K562 (cell line): ENCODE data around the gene CYTH4. TPM values are rescaled to one million over a fixed set of nuclear protein-coding genes. Genes with fewer than 3 reads are reported as not detected.
A peak's percentile ranks its signal among the peaks of the same experiment; 100 is the strongest.

Experiments used
- CC2D1A ChIP-seq: fragments of 450-650 bp; IDR thresholded peaks from 2 replicates; pipeline ENCODE4 v1.6.1; 2017; ENCODE audit warnings: mild to moderate bottlenecking
- GMEB1 ChIP-seq: fragments of 250-450 bp; sonication (Bioruptor Pico); IDR thresholded peaks from 2 replicates; pipeline ENCODE4 v1.4.0; 2020; ENCODE audit warnings: mild to moderate bottlenecking
- HIVEP1 ChIP-seq: fragments of 250-450 bp; sonication (Bioruptor Pico); IDR thresholded peaks from 2 replicates; pipeline ENCODE4 v1.4.0; 2020; ENCODE audit warnings: mild to moderate bottlenecking
- KHSRP ChIP-seq: fragments of 450-650 bp; IDR thresholded peaks from 2 replicates; pipeline ENCODE4 v1.6.1; 2017
- NEUROD1 ChIP-seq: fragments of 150-350 bp; IDR thresholded peaks from 2 replicates; pipeline ENCODE4 v1.6.1; 2014; ENCODE audit warnings: borderline replicate concordance, low read length, low read depth; ENCODE audit not compliant: partially characterized antibody
- NR0B1 ChIP-seq: fragments of 450-650 bp; IDR thresholded peaks from one replicate; pipeline ENCODE4 v1.6.1; 2018; ENCODE audit warnings: mild to moderate bottlenecking, moderate library complexity; ENCODE audit not compliant: partially characterized antibody
- NR2C1 ChIP-seq, 2 experiments: fragments of 450-650 bp; IDR thresholded peaks; 2 replicates each; pipeline ENCODE4 v1.6.1; 2017; ENCODE audit warnings: mild to moderate bottlenecking in 2 of 2, antibody characterized with exemption in 1 of 2, inconsistent platforms in 1 of 2, missing compliant biosample characterization in 1 of 2, missing genetic modification characterization in 1 of 2
- PHB2 ChIP-seq: fragments of 450-650 bp; IDR thresholded peaks from 2 replicates; pipeline ENCODE4 v1.6.1; 2017; ENCODE audit warnings: low read depth
- SMAD4 ChIP-seq: fragments of 250-450 bp; sonication (Bioruptor Pico); conservative IDR thresholded peaks from 2 replicates; pipeline ENCODE4 v1.8.0; 2021; ENCODE audit warnings: inconsistent platforms, mild to moderate bottlenecking, moderate library complexity
- TEAD2 ChIP-seq: fragments of 450-650 bp; IDR thresholded peaks from 2 replicates; pipeline ENCODE4 v1.6.1; 2016; ENCODE audit warnings: missing genetic modification characterization, control low read depth, missing compliant biosample characterization
- U2AF1 ChIP-seq: fragments of 200-400 bp; formaldehyde crosslinking; optimal IDR thresholded peaks from 2 replicates; pipeline ENCODE3; 2017; ENCODE audit warnings: mild to moderate bottlenecking, low read depth, low read length, moderate library complexity
- XRCC4 ChIP-seq: IDR thresholded peaks from one replicate; pipeline ENCODE4 v1.6.1; 2011; ENCODE audit not compliant: insufficient read depth, insufficient read length; ENCODE audit errors: extremely low read depth
- ZC3H4 ChIP-seq: sonication (generic); formaldehyde crosslinking; IDR thresholded peaks from 2 replicates; pipeline ENCODE4 v1.9.0; 2021; ENCODE audit warnings: missing genetic modification reagents, borderline replicate concordance
- ZNF589 ChIP-seq: fragments of 200-800 bp; sonication (Bioruptor generic); IDR thresholded peaks from 2 replicates; pipeline ENCODE4 v1.6.1; 2016; ENCODE audit warnings: low read depth, missing genetic modification characterization, missing compliant biosample characterization
- polyA plus RNA-seq, 8 experiments: library from polyadenylated mRNA; depleted of rRNA in 4 of 8; stranded (reverse) in 5 of 8; unstranded in 3 of 8; fragments of >200 nt; fragmentation: Nextera tagmentation in 2 of 8; fragmentation: Illumina TruSeq in 1 of 8; extraction: Ambion mirVana in 2 of 8; extraction: Trizol in 1 of 8; gene quantifications; 2 replicates each; pipeline versions ENCODE4 v1.2.1 to v1.2.3, GENCODE V29; 2011 to 2014; ENCODE audit warnings: inconsistent platforms in 1 of 8, missing spikeins in 1 of 8
- total RNA-seq, 7 experiments: library from RNA; depleted of rRNA in 6 of 7; stranded (reverse); fragments of >200 nt in 6 of 7; fragmentation: Illumina TruSeq in 2 of 7; extraction: Trizol in 2 of 7; gene quantifications; 2 replicates each; pipeline versions ENCODE4 v1.2.1 to v1.2.3, GENCODE V29; 2011 to 2021; ENCODE audit warnings: low replicate concordance in 1 of 7
- TF ChIP-seq, protein P1 (sequence below), 2 experiments: fragments of 450-650 bp; IDR thresholded peaks; 2 replicates each; pipeline ENCODE4 v1.6.1; 2016; ENCODE audit warnings: mild to moderate bottlenecking in 2 of 2, borderline replicate concordance in 1 of 2, low read depth in 1 of 2, moderate library complexity in 1 of 2
- TF ChIP-seq, protein P2 (sequence below), 2 experiments: fragments of 250-450 bp in 1 of 2; fragments of 450-650 bp in 1 of 2; sonication (Bioruptor Pico) in 1 of 2; IDR thresholded peaks; 2 replicates each; pipeline versions ENCODE4 v1.6.1 to v1.8.0; 2016 to 2021; ENCODE audit warnings: mild to moderate bottlenecking in 2 of 2, moderate library complexity in 2 of 2, missing compliant biosample characterization in 1 of 2, missing genetic modification characterization in 1 of 2

Gene CYTH4
- total and polyA plus RNA-seq, 9 of the 15 experiments (the other 6 are each of a cell fraction or from before 2014, with no cell fraction given): 0.03 to 2.0 (median 0.61) TPM; not detected in 1

- TF ChIP-seq, protein P1, sequence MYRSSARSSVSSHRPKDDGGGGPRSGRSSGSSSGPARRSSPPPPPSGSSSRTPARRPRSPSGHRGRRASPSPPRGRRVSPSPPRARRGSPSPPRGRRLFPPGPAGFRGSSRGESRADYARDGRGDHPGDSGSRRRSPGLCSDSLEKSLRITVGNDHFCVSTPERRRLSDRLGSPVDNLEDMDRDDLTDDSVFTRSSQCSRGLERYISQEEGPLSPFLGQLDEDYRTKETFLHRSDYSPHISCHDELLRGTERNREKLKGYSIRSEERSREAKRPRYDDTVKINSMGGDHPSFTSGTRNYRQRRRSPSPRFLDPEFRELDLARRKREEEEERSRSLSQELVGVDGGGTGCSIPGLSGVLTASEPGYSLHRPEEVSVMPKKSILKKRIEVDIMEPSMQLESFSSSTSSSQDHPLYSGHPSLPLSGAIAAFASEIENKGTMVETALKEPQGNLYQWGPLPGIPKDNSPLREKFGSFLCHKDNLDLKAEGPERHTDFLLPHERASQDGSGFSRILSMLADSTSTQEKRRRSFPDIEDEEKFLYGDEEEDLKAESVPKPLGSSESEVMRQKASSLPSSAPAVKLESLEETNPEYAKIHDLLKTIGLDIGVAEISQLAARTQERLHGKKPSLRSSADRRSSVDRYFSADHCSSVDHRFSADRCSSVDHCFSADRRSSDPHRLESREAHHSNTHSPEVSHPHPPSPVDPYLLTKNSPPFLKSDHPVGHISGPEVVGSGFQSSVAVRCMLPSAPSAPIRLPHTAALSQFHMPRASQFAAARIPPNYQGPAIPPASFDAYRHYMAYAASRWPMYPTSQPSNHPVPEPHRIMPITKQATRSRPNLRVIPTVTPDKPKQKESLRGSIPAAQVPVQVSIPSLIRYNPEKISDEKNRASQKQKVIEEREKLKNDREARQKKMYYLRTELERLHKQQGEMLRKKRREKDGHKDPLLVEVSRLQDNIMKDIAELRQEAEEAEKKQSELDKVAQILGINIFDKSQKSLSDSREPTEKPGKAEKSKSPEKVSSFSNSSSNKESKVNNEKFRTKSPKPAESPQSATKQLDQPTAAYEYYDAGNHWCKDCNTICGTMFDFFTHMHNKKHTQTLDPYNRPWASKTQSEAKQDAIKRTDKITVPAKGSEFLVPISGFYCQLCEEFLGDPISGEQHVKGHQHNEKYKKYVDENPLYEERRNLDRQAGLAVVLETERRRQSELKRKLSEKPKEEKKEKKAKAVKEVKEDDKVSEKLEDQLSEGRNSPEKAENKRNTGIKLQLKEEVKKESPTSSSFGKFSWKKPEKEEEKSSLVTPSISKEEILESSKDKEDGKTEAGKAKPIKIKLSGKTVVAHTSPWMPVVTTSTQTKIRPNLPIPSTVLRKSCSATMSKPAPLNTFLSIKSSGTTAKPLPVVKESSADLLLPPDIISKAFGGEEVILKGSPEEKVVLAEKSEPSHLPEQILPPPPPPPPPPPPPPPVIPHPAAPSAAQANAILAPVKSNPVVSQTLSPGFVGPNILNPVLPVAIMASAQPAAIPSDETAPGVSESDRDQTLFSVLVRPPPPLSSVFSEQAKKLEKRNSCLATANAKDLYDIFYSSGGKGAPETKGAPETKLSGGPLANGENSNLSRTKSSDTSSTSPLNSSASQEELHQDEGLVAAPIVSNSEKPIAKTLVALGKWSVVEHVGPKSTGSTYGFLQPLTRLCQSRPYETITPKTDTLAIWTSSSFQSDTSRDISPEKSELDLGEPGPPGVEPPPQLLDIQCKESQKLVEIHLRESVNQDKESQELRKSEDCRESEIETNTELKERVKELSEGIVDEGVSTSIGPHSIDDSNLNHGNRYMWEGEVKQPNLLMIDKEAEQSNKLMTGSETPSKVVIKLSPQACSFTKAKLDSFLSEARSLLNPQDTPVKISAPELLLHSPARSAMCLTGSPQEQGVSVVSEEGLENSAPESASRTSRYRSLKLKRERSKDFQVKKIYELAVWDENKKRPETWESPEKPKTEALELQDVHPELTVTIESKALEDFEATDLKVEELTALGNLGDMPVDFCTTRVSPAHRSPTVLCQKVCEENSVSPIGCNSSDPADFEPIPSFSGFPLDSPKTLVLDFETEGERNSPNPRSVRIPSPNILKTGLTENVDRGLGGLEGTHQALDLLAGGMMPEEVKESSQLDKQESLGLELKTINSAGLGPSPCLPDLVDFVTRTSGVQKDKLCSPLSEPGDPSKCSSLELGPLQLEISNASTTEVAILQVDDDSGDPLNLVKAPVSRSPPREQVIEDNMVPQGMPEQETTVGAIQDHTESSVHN (IDR thresholded peaks at IDR 0.05; ENCODE audit: borderline replicate concordance in 1 of 2, low read depth in 1 of 2): peak in 1 of 2 experiments; percentile 87; a peak in 2 of 4 replicates
- TF ChIP-seq CC2D1A (peak; percentile 85), NR2C1 (IDR thresholded peaks at IDR 0.05) (peak; percentile 64; the same call in 1 of the 2 replicates), NR2C1 (tag; IDR thresholded peaks at IDR 0.05) (peak; percentile 76), HIVEP1 (no peak), TEAD2 (tag) (no peak), KHSRP (no peak), ZC3H4 (CRISPR knock-in tag) (no peak), SMAD4 (CRISPR knock-in tag) (peak; percentile 73), PHB2 (no peak), U2AF1 (no peak), NR0B1 (no peak), XRCC4 (no peak), ZNF589 (CRISPR knock-in tag) (no peak), NEUROD1 (peak; percentile 72), GMEB1 (CRISPR knock-in tag) (no peak)
- TF ChIP-seq, protein P2, sequence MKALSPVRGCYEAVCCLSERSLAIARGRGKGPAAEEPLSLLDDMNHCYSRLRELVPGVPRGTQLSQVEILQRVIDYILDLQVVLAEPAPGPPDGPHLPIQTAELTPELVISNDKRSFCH (CRISPR knock-in tag; IDR thresholded peaks at IDR 0.05): no peak
- TF ChIP-seq, protein P2 (tag; IDR thresholded peaks at IDR 0.05): no peak
These were observed 39.9 kb upstream of the CYTH4 start (continued) for GRCh38 chr22:37242395-37242918.
